ENCODE measurements around the gene TMEM219.
A peak's percentile ranks its signal among the peaks of the same experiment; 100 is the strongest.
"Not testable (repeated sequence)": the region's sequence is repeated elsewhere in the genome, so short reads cannot be mapped to it uniquely, and the experiment has no call there.

Gene TMEM219, protein sequence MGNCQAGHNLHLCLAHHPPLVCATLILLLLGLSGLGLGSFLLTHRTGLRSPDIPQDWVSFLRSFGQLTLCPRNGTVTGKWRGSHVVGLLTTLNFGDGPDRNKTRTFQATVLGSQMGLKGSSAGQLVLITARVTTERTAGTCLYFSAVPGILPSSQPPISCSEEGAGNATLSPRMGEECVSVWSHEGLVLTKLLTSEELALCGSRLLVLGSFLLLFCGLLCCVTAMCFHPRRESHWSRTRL

DNA sequence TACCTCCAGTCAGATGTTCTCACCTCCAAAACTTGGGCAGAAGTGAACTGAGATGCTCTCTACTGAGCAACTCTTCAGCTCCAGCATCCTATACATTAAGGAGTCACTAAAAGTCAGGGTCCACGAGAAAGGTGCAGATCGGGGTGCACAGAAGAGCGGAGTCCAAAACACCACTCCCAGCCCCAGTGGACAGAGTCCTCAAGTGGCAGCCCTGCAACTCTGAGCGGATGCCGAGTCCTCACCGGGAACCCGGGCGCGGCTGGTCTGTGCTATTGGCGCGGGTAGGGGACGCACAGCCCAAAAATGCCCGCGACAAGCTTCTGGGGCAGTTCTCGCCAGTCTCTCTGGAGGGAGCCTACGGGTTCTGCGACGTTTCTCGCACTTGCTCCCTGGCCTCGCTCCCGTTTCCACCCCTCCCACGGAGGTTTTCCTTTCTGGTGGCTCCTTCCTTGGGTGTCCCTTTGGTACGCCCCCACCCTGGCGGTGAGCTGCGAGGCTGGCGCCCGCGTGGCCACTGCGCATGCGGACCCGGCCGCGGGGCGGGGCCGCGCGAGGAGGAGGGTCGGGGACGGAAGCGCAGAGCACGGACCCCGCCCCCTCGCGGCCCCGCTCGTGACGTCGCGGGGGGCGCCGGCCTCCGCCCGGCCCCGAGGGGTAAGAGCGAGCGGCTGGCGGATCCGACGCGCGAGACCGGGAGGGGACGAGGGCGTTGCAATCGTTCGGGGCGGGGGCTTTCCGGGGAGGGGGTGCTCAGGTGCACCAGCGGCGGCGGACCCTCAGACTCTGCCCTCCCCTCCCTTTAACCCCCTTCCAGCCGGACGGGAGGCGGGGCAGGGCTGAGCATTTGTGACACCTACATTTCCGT is at the start of gene TMEM219:
TMEM219 (plus strand) TSS at position 601 of the 865 bp plus-strand sequence. CDS start 1,065 bp downstream, outside the sequence.
- peak; percentile 94 to 96 for DNase-seq

DNA sequence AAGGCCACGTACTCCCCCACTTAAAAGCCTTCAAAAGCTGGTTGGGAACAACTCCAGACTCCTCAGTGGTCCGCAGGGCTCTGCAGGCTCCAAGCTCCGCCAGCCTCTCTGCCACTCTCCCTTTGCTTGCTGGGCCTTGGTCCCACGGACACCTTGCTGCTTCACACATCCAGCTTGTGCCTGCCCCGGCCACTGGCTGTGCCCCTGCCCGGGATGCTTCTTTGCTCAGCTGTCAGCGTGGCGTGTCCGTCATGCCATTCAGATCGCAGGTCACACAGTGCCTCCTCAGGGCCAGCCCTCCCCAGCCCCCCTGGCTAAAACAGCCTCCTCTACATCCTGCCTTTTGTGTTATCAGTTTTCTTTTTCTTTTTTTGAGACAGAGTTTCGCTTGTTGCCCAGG is 49.8 kb upstream of the TMEM219 start:
- no peak for DNase-seq

DNA sequence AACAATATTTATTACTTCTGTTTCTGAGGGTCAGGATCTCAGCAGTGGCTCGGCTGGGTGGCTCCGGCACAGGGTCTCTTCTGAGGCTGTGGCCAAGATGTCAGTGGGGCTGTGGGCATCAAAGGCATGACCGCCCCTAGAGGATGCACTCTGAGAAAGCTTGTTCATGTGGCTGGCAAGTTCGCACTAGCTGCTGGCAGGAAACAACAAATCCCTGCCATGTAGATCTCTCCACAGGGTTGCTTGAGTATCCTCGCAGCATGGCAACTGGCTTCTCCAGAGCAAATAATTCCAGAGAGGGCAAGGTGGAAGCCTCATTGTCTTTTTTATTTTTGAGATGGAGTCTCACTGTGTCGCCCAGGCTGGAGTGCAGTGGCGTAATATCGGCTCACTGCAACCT is 48.4 kb upstream of the TMEM219 start:
- DNase-seq, result no peak

DNA sequence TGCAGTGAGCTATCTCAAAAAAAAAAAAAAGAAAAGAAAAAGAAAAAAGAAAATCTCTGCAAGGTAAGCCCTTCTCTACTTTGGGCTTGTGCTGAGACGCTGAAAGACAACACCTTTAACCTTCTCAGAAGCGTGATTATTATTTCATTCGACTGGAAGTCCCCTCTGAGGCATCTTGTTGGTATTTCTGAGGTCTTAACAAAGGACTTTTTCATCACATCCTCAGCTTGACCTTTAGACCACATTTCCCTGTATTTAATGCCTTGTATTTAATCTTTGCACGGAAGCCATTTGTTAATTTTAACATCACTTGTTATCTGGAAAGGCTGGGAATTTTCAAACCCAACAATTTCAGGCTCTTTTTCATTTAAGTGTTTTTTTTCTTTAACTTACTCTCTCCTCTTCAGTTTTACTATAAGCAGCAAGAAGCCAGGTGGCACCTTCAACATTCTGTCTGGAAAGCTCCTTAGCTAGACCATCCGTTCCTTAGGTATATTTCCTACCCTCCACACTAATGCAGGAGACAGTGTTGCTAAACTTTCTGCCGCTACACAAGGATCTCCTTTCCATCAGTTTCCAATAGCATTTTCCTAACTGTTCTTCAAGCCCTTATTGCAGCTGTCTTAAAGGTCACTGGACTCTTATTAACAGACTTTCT is 46.2 kb upstream of the TMEM219 start:
- DNase-seq, result no peak

DNA sequence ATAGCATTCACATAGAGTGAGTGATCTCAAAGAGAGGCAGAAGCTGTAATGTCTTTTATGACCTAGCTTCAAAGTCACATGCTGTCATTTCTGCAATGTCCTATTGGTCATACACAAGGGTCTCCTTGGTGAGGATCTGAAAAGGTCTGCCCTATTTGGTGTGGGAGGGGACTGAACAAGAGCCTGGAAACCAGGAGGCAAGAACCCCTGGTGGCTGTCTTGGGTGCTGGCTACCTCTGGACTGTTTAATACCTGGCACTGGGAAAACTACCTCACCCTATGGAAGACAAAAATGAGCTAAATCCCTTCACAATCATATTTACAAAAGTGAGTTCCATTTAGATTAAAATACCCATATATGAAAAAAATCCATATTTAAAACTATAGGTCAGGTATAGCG is 44.9 kb upstream of the TMEM219 start:
- no peak for DNase-seq

DNA sequence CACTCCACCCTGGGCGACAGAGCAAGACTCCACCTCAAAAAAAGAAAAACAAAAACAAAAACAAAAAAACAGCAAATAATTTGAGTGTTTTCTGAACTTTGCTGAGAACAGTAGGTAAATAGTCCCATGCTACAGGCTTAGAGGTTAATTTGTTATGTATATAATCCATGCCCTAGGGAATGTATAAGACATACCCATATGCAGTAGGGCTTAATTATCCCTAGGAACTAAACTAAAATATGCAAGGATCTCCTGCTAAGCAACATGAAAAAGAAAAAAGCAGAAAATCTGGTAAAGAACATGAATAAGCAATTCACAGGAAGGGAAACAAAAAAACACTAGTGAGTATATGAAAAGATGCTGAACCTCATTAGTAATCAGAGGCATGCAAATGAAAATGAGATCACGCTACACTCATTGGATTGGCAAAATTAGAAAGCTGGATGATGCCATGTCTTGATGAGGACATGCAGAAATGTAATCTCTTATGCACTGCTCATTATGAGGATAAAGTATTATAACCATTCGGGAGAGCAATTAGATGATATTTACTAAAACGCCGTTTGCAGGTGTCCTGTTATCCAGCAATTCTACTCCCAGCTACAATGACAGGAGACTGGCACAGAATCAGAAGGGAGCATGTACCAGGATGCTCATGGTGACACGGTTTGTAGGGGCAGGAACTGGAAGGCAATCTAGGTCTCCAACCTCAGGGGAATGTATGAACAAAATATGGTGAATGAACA is 41.4 kb upstream of the TMEM219 start:
- no peak for DNase-seq

DNA sequence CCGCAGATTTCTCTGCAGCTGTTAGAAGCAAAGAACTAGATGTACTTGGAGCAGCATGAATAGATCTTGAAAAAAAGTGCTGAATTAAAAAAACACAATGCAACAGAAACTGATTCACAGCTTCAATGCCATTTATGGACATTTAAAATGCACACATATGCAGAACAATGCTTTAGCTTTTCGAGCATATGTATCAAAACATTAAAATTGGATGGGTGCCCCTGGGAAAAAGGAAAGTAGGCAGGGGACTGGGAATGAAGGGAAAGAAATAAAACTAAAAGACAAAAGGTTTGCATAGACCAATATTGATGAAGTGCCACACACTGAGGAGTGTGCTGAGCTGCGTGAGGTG is 40.9 kb upstream of the TMEM219 start:
- DNase-seq, result no peak

DNA sequence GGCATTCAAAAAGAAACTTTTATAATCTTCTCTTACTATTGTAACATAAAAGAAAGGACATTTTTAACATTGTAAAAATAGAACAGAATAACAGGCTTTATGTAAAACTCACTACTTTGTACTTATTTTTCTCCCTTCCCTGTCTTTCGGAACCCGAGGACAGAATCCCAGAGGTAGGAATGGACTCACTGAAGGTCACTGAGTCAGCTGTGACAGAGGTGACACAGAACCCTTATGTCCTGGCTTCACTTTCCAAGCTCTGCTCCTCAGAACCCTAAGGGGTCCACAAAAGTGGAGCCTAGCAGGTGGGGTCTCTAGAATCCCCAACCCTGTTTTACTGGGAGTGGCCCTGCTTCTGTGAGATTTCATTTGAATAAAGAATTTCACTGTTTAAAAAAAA is 39.6 kb upstream of the TMEM219 start:
- no peak for DNase-seq

DNA sequence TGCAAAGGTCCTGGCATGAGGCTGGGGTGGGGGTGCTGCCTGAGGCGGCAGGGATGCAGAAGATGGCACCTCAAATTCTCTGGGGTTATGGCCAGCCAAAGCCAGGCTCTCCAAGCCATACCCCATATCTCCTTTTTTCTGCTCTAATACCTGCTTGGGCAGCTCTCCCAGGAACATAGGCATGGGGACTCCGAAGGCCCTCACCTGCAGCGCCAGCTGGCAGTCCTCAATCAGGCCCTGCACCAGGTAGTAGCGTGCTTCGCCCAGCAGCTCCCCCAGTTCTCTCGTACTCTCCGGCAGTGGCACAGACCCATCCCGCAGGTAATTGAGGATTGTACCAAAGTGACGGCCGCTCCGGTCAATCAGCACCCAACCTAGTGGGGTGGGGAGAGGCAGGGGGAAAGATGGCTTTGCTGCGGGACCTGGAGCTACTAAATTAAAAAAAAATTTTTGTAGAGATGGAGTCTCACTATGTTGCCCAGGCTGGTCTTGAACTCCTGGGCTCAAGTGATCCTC is 38.8 kb upstream of the TMEM219 start:
- no peak for DNase-seq

DNA sequence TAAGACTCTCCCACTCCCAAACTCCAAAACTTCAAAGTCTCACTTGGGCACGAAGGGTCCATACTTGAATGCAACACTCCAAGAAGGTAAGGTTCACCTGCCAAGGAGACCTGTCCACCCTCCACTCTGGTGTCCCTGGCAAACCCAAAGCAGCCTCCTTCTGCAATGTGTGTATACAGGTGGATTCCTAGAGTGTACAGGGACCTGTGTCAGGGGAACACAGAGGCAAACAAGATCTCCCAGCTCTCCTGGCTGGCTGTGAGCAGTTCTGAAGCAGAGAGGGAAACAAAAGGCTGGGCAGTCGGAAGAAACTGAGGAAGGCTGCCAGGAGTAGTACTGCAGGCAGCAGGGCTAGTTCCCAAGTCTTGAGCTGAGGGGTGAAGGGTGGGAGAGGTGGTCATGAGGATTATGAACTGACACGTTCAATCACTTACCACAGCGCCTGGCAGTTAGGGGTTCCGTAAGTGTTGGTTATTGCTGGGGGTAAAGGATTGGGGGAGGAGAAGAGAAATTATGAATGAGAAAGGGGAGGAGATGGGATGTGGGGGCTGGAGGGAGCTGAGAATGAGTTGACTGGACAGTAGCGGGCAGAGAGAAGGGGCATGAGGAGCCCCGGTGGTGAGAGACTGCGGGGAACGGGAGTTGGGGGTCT is 36.6 kb upstream of the TMEM219 start:
- no peak for DNase-seq

DNA sequence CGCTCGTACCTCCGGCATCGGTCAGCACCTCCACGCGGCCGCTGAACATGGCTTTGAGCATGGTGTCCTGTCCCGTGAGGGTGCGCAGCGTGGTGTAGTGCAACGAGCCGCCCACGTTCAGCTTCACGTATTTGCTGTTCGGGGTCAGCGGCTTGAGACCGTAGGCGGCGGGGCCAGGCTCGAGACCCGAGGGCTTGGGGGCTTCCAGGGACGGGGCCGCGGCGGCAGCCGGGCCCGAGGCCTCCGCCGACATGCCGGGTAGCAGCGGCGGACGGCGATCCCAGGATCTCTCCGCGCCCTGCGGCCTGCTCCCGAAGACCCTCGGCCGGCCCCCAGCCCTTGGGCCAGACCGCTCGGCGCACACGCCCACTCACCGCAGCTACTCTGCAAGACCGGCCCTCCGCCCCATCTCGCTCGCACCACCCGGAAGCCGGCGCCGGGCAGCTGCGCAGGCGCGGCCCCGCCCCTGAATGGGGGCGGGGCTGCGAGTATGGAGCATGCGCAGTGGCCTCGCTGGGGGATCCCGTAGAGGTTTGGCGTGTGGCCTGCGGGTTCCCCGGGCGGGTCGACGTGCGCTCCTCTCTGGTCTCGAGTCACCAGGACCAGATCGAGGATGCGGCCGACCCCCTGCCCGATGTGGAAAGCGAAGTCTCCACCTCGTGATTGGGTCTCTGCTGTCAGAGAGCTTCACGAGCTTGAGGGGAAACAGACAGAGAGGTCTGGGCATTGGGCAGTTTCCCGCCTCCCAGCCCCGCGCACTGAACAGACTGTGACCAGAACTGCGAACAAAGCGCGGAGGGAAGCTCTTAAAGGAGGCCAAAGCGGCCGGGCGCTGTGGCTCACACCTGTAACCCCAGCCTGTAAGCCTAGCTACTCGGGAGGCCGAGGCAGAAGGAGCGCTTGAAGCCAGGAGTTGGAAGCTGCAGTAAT is 35.8 kb upstream of the TMEM219 start, which contains the start of gene KCTD13:
KCTD13 (minus strand) TSS at position 446 of the 930 bp plus-strand sequence; CDS start at position 253, 193 bp downstream.
- peak; percentile 91 to 94 for DNase-seq

DNA sequence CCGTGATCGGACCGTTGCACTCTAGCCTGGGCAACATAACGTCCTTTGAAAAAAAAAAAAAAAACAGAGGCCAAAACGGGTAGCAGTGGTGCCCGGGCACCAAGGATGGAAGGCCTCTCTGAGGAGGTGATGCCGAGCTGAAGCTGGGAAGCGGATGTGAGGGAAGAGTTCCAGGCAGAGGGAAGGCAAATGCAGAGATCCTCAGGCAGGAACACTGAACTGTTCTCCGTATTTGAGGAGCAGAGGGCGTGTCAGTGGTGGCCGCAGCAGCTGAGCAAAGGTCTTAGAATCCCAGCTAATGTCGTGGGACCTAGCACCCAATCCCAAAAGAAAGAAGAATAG is 35.2 kb upstream of the TMEM219 start:
- no peak for DNase-seq

DNA sequence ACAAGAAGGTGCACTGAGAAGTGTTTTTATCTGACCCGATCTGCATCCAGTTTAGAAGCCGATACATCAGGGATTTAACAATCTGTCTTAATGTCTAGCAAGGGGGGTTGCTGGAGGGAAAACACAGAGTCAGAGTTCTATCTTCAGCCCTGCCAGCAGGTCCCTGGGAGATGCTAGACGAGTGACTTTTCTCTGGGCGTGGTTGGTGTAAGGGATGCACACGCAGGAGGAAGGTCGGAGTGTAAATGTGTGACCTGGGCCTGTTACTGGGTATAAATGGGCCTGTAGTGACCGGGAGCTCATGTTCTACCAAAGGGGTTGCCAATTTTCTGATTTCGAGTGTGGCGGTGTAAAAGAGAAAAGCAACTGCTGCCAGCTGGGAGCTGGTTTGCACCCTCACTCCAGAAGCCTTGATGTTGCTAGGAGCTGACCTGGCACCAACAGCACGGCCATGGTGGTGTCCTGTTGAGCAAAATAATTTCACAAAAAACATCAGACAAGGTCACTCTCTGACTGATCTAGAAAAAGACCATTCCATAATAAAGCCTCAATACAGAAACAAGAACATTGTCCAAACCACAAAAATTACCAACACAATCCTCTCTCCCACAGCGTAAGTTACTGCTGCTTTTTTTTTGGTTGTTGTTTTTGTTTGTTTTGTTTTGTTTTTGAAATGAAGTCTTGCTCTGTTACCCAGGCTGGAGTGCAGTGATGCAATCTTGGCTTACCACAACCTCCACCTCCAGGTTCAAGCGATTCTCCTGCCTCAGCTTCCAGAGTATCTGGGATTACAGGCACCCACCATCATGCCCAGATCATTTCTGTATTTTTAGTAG is 34.6 kb upstream of the TMEM219 start:
- DNase-seq, result no peak

DNA sequence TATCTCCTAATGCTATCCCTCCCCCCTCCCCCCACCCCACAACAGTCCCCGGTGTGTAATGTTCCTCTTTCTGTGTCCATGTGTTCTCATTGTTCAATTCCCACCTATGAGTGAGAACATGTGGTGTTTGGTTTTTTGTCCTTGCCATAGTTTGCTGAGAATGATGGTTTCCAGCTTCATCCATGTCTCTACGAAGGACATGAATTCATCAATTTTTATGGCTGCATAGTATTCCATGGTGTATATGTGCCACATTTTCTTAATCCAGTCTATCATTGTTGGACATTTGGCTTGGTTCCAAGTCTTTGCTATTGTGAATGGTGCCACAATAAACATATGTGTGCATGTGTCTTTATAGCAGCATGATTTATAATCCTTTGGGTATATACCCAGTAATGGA is 30.1 kb upstream of the TMEM219 start:
- DNase-seq, result not testable (repeated sequence)

DNA sequence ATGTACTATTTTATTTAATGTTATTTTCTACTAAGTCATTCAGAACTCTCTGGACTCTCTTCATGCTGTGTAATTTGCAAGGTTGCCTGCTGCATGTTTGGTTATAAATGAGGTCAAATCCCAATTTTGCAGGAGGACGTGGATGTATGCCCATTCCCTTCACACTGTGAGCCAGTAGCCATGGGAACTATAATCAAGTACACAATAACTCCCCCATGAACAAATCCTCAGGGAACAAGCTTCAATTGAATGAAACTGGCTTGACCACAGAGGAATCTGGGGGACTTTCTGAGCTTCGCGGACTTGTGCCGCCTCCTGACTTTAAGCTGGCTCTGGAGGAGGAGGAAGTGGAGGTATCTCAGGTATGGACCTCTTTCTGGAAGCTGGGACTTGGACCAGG is 21.2 kb upstream of the TMEM219 start:
- no peak for DNase-seq

DNA sequence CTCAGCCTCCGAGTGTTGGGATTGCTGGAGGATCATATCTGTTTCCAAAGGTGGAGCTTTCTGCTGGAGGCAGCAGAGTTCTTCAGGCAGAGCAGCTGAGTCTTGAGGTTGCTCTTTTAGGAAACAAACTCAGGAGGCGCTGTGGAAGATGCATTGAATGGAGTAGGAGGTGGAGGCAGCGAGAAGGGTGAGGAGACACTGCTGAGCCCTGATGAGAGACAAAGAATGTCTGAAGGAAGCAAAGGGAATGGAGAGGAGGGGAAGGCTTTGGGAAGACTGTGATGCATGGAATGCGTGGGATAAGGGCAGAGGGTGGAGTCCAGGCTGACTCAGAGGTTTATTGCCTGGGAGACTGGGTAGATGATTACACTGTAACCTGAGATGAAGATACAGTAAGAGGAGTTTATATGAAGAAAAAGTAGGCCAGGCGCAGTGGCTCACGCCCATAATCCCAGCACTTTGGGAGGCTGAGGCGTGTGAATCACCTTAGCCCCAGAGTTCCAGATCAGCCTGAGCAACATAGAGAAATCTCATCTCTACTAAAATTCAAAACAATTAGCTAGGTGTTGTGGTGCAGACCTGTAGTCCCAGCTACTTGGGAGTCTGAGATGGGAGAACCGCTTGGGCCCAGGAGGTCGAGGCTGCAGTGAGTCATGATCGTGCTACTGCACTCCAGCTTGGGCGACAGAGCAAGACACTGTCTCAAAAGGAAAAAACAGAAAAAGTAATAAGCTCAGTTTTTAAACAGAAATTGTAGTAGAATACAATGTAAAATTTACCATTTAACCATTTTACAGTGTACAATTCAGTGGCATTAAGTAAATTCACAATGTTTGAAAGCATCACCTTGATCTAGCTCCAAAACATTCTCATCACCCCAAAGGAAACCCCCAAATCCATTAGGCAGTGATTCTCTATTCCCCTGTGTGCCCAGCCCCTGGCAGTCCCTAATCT is 17.8 kb upstream of the TMEM219 start:
- no peak for DNase-seq

DNA sequence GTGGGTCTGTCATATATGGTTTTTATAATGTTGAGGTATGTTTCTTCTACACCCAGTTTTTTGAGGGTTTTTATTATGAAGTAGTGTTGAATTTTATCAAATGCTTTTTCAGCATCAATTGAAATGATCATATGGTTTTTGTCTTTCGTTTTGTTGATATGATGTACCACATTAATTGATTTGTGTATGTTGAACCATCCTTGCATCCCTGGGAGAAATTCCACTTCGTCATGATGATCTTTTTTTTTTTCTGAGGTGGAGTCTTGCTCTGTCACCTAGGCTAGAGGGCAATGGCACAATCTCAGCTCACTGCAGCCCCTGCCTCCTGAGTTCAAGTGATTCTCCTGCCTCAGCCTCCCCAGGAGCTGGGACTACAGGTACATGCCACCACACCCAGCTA is 14.0 kb upstream of the TMEM219 start:
- no peak for DNase-seq

DNA sequence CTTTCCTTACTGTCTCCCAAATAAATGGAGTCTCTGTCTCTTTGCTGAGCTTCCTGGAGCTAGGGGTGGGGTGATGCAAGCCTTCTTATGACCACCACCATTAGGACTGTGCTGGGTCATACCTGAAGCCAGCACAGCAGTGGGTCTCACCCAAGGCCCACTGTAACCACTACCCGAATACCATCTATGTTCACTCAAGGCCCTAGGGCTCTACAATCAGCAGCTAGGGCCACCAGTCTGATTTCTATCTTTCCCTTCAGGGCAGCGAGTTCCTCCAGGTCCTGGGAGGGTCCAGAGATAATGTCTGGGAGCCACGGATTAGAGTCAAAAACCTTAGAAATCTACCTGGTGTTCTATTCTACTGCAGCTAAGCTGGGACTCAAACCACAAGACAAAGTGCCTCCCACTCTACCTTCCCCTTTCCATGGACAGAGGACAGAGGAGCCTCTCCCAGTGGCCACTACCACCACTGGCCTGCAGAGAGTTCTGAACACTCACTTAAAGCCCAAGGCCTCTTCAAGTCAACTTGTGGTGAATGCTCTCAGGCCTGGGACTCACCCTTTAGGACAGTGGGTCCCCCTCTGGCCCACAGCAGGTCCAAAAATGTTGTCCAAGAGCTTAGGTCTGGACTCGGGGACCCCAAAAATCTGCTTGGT is 10.9 kb upstream of the TMEM219 start:
- DNase-seq, result no peak
